Astrocyte (in vitro differentiated cells and primary cell): ENCODE measurements around the gene ATP5F1B. TPM values are rescaled to one million over a fixed set of nuclear protein-coding genes. Genes with fewer than 3 reads are reported as not detected.

Source experiments
- DNase-seq: peaks from one replicate; pipeline ENCODE4 v3.0.0-alpha.2; 2010; ENCODE audit warnings: low read depth
- FAIRE-seq: peaks from 2 replicates; lab custom pipeline; 2011; peaks lifted over from hg19 to GRCh38; lab: Jason Lieb, UNC
- H2AFZ ChIP-seq: 2 replicates; pipeline ENCODE4 v1.6.0; 2012; ENCODE audit warnings: low read depth, low read length, inconsistent platforms
- H3K27ac ChIP-seq: 2 replicates; pipeline ENCODE4 v1.5.1; 2011; ENCODE audit warnings: low read depth, low read length, inconsistent platforms
- H3K27me3 ChIP-seq: 2 replicates; pipeline ENCODE4 v1.6.0; 2011; ENCODE audit warnings: low read length, inconsistent platforms; ENCODE audit not compliant: insufficient read depth
- H3K36me3 ChIP-seq: 2 replicates; pipeline ENCODE4 v1.5.1; 2011; ENCODE audit warnings: low read length, inconsistent platforms; ENCODE audit not compliant: insufficient read depth
- H3K4me1 ChIP-seq: 2 replicates; pipeline ENCODE4 v1.5.1; 2011; ENCODE audit warnings: low read length, inconsistent platforms; ENCODE audit not compliant: insufficient read depth
- H3K4me2 ChIP-seq: 2 replicates; pipeline ENCODE4 v1.6.0; 2012; ENCODE audit warnings: low read length, inconsistent platforms
- H3K4me3 ChIP-seq: 2 replicates; pipeline ENCODE4 v1.5.1; 2011; ENCODE audit warnings: low read depth, mild to moderate bottlenecking, low read length, inconsistent platforms; ENCODE audit not compliant: insufficient read depth
- H3K79me2 ChIP-seq: 2 replicates; pipeline ENCODE4 v1.6.0; 2012; ENCODE audit warnings: mild to moderate bottlenecking, low read length, inconsistent platforms; ENCODE audit not compliant: insufficient read depth
- H3K9ac ChIP-seq: 2 replicates; pipeline ENCODE4 v1.6.0; 2012; ENCODE audit warnings: mild to moderate bottlenecking, low read length, inconsistent platforms
- H3K9me3 ChIP-seq: 2 replicates; pipeline ENCODE4 v1.5.1; 2012; ENCODE audit warnings: low read depth, mild to moderate bottlenecking, low read length, inconsistent platforms; ENCODE audit not compliant: insufficient read depth
- H4K20me1 ChIP-seq: 2 replicates; pipeline ENCODE4 v1.6.0; 2012; ENCODE audit warnings: low read length, inconsistent platforms; ENCODE audit not compliant: insufficient read depth
- H3K27ac Mint-ChIP-seq: one replicate; pipeline ENCODE4 v1.8.0; 2021; ENCODE audit warnings: mild to moderate bottlenecking, mixed read lengths; ENCODE audit not compliant: unreplicated experiment
- H3K27me3 Mint-ChIP-seq: one replicate; pipeline ENCODE4 v1.8.0; 2021; ENCODE audit warnings: low read depth, mixed read lengths; ENCODE audit not compliant: unreplicated experiment
- H3K36me3 Mint-ChIP-seq: one replicate; pipeline ENCODE4 v1.8.0; 2021; ENCODE audit warnings: low read depth, mixed read lengths; ENCODE audit not compliant: unreplicated experiment
- H3K4me1 Mint-ChIP-seq: one replicate; pipeline ENCODE4 v1.8.0; 2021; ENCODE audit warnings: low read depth, mixed read lengths; ENCODE audit not compliant: unreplicated experiment
- H3K4me3 Mint-ChIP-seq: one replicate; pipeline ENCODE4 v1.8.0; 2021; ENCODE audit warnings: mild to moderate bottlenecking, moderate library complexity, mixed read lengths; ENCODE audit not compliant: unreplicated experiment
- H3K9me3 Mint-ChIP-seq: one replicate; pipeline ENCODE4 v1.8.0; 2021; ENCODE audit warnings: mild to moderate bottlenecking, mixed read lengths; ENCODE audit not compliant: unreplicated experiment
- EZH2 ChIP-seq: IDR thresholded peaks from 2 replicates; pipeline ENCODE4 v1.6.1; 2012; ENCODE audit warnings: mild to moderate bottlenecking, low read length, inconsistent platforms; ENCODE audit not compliant: insufficient read depth
- total RNA-seq: library from RNA; stranded (reverse); gene quantifications from 2 replicates; pipeline ENCODE4 v1.2.1, GENCODE V29; 2021
- TF ChIP-seq, protein P1 (sequence below): IDR thresholded peaks from 2 replicates; pipeline ENCODE4 v1.5.1; 2011; ENCODE audit warnings: low read depth, mild to moderate bottlenecking, inconsistent platforms, low read length, moderate library complexity; ENCODE audit not compliant: insufficient read depth

The ATP5F1B gene
- total RNA-seq, 1 donor from 2014 or later: 714 TPM

DNA sequence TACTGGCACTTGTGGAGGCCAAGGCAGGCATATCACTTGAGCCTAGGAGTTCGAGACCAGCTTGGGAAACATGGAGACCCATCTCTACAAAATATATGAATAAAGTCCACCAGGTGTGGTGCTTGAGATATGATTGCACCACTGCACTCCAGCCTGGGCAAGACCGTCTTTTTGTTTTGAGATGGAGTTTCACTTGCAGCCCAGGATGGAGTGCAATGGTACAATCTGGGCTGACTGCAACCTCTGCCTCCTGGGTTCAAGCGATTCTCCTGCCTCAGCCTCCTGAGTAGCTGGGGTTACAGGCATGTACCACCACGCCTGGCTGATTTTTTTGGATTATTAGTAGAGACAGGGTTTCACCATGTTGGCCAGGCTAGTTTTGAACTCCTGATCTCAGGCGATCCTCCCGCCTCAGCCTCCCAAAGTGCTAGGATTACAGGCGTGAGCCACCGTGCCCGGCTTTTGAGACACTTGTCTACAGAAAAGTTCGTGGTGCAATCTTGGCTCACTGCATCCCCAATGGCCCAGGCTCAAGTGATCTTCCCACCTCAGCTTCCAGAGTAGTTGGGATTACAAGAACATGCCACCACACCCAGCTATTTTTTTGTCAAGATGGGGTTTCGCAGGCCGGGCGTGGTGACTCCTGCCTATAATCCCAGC is 16.3 kb upstream of the ATP5F1B start:
- DNase-seq: no peak
- Histone ChIP-seq H3K36me3 (peaks cover 30% of the 10 kb centered on the region), H3K27me3 (no peaks in the 10 kb centered on the region), H3K9ac (no peak overlapping the region), H3K9me3 (no peaks in the 10 kb centered on the region), H3K4me3 (no peak overlapping the region), H4K20me1 (peaks cover 13% of the 10 kb centered on the region), H2AFZ (no peak overlapping the region), H3K27ac (no peak overlapping the region), H3K4me2 (no peak overlapping the region), H3K4me1 (no peaks in the 10 kb centered on the region), H3K79me2 (peaks cover 13% of the 10 kb centered on the region)
- no peak for TF ChIP-seq EZH2
- TF ChIP-seq, protein P1, sequence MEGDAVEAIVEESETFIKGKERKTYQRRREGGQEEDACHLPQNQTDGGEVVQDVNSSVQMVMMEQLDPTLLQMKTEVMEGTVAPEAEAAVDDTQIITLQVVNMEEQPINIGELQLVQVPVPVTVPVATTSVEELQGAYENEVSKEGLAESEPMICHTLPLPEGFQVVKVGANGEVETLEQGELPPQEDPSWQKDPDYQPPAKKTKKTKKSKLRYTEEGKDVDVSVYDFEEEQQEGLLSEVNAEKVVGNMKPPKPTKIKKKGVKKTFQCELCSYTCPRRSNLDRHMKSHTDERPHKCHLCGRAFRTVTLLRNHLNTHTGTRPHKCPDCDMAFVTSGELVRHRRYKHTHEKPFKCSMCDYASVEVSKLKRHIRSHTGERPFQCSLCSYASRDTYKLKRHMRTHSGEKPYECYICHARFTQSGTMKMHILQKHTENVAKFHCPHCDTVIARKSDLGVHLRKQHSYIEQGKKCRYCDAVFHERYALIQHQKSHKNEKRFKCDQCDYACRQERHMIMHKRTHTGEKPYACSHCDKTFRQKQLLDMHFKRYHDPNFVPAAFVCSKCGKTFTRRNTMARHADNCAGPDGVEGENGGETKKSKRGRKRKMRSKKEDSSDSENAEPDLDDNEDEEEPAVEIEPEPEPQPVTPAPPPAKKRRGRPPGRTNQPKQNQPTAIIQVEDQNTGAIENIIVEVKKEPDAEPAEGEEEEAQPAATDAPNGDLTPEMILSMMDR: no peak
- no peak overlapping the region for H3K27ac Mint-ChIP-seq
- H3K27me3 Mint-ChIP-seq: no peaks in the 10 kb centered on the region
- no peaks in the 10 kb centered on the region for H3K9me3 Mint-ChIP-seq
- H3K4me1 Mint-ChIP-seq: peaks cover 9% of the 10 kb centered on the region
- H3K36me3 Mint-ChIP-seq: peaks cover 13% of the 10 kb centered on the region
- H3K4me3 Mint-ChIP-seq: no peak overlapping the region
- no peak for FAIRE-seq

DNA sequence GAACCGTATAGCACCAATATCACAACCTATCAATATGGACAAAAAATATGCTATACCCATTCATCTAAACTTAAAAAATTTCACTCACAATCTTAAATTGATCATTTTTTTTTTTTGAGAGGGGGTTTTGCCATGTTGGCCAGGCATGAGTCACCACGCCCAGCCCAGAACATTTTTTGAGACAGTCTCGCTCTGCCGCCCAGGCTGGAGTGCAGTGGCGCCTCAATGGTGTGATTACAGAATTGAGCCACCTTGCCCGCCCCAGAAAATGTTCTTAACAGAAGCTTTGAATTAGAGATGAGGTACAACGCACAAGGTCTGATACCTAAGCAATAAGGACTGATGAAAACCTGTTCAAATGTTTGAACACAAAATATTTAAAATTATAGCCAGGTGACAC is 15.8 kb upstream of the ATP5F1B start:
- H3K27me3 ChIP-seq: no peaks in the 10 kb centered on the region
- H3K4me1 ChIP-seq: no peaks in the 10 kb centered on the region
- Mint-ChIP-seq H3K36me3 (peaks cover 13% of the 10 kb centered on the region), H3K27me3 (no peaks in the 10 kb centered on the region), H3K27ac (no peak overlapping the region), H3K4me3 (no peak overlapping the region), H3K4me1 (peaks cover 9% of the 10 kb centered on the region), H3K9me3 (no peaks in the 10 kb centered on the region)
- DNase-seq (no peak), FAIRE-seq (no peak)
- H3K27ac ChIP-seq: no peak overlapping the region
- H4K20me1 ChIP-seq: peaks cover 12% of the 10 kb centered on the region
- TF ChIP-seq EZH2: no peak
- TF ChIP-seq, protein P1: no peak
- H3K4me3 ChIP-seq: no peak overlapping the region
- H3K9me3 ChIP-seq: no peaks in the 10 kb centered on the region
- no peak overlapping the region for H2AFZ ChIP-seq
- H3K4me2 ChIP-seq: no peak overlapping the region
- H3K9ac ChIP-seq: no peak overlapping the region
- peaks cover 29% of the 10 kb centered on the region for H3K36me3 ChIP-seq
- H3K79me2 ChIP-seq: peaks cover 9% of the 10 kb centered on the region

DNA sequence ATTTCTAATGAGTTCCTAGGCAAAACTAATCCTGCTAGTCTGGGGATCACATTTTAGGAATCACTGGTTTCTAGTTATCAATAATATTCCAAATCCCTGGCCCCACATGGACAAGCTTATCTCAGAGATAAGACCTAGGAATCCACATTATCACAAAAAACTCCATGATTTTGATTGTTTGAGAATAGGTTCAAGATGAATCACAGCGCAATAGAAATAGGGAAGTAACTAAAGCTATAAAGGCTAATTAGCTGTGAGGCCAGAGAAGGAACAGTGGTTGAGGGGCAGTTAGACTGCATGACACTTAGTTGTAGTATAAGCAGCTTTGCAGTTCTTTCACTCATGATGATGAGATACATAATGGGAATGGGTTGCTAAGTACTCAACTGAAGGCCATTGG is 13.1 kb upstream of the ATP5F1B start:
- H3K4me2 ChIP-seq: no peak overlapping the region
- H3K4me3 ChIP-seq: no peak overlapping the region
- TF ChIP-seq, protein P1: no peak
- no peak for TF ChIP-seq EZH2
- no peak overlapping the region for H2AFZ ChIP-seq
- peaks cover 3% of the 10 kb centered on the region for H3K79me2 ChIP-seq
- peaks cover 10% of the 10 kb centered on the region for H3K36me3 Mint-ChIP-seq
- peaks cover 7% of the 10 kb centered on the region for H4K20me1 ChIP-seq
- peaks cover 9% of the 10 kb centered on the region for H3K4me1 Mint-ChIP-seq
- no peak overlapping the region for H3K27ac Mint-ChIP-seq
- FAIRE-seq (no peak), DNase-seq (no peak)
- H3K9me3 ChIP-seq: no peaks in the 10 kb centered on the region
- H3K27ac ChIP-seq: no peak overlapping the region
- no peak overlapping the region for H3K9ac ChIP-seq
- peaks cover 13% of the 10 kb centered on the region for H3K36me3 ChIP-seq
- H3K27me3 ChIP-seq: no peaks in the 10 kb centered on the region
- no peaks in the 10 kb centered on the region for H3K4me1 ChIP-seq
- H3K4me3 Mint-ChIP-seq: no peak overlapping the region
- H3K27me3 Mint-ChIP-seq: no peaks in the 10 kb centered on the region
- peaks cover 5% of the 10 kb centered on the region for H3K9me3 Mint-ChIP-seq
